Muscle of back (tissue), 13 donors: ENCODE measurements around the gene KDM1A. TPM values are rescaled to one million over a fixed set of nuclear protein-coding genes. Genes with fewer than 3 reads are reported as not detected.
"Not testable (repeated sequence)": the region's sequence is repeated elsewhere in the genome, so short reads cannot be mapped to it uniquely, and the experiment has no call there.

Source experiments
- DNase-seq, 3 donors: peaks; one replicate each; pipeline versions ENCODE4 v3.0.0 to v3.0.0-alpha.2; 2013
- long read RNA-seq, 9 donors: transcript quantifications; one replicate each; lab custom pipeline, GENCODE V29; 2026
- polyA plus RNA-seq, 10 donors: library from polyadenylated mRNA; unstranded; fragments of 120-200 nt; gene quantifications; one replicate each; pipeline ENCODE4 v1.2.1, GENCODE V29; 2013; ENCODE audit not compliant: insufficient read length in 10 of 10

Gene KDM1A
- 10 to 100 TPM; 65.7 to 89.1 (median 70.3) TPM for polyA plus RNA-seq
- long read RNA-seq, donor 1, transcript KDM1A-206 (1 exons, 2,810 nt) = major isoform, 6 of 26 reads
- long read RNA-seq, donor 1, partial matches to known transcripts = 19 of 26 reads
- long read RNA-seq, donor 1, other reads (novel, unspliced or antisense) = 0 of 26 reads
- long read RNA-seq, donor 2, transcript KDM1A-206 (1 exons, 2,810 nt) = minor isoform, 7 of 28 reads
- long read RNA-seq, donor 2, transcript KDM1A-201 (19 exons, 3,033 nt) = major isoform, 9 of 28 reads
- long read RNA-seq, donor 2, partial matches to known transcripts = 12 of 28 reads
- long read RNA-seq, donor 2, other reads (novel, unspliced or antisense) = 0 of 28 reads
- long read RNA-seq, donor 3, partial matches to known transcripts = 0 of 2 reads
- long read RNA-seq, donor 3, other reads (novel, unspliced or antisense) = 0 of 2 reads
- long read RNA-seq, donor 4, transcript KDM1A-206 (1 exons, 2,810 nt) = major isoform, 8 of 26 reads
- long read RNA-seq, donor 4, partial matches to known transcripts = 15 of 26 reads
- long read RNA-seq, donor 4, other reads (novel, unspliced or antisense) = 0 of 26 reads
- long read RNA-seq, donor 5, transcript KDM1A-206 (1 exons, 2,810 nt) = major isoform, 12 of 44 reads
- long read RNA-seq, donor 5, partial matches to known transcripts = 28 of 44 reads
- long read RNA-seq, donor 5, other reads (novel, unspliced or antisense) = 0 of 44 reads
- long read RNA-seq, donor 6, transcript KDM1A-201 (19 exons, 3,033 nt) = minor isoform, 8 of 57 reads
- long read RNA-seq, donor 6, transcript KDM1A-206 (1 exons, 2,810 nt) = major isoform, 15 of 57 reads
- long read RNA-seq, donor 6, partial matches to known transcripts = 34 of 57 reads
- long read RNA-seq, donor 6, other reads (novel, unspliced or antisense) = 0 of 57 reads
- long read RNA-seq, donor 7, transcript KDM1A-201 (19 exons, 3,033 nt) = minor isoform, 6 of 44 reads
- long read RNA-seq, donor 7, transcript KDM1A-206 (1 exons, 2,810 nt) = major isoform, 14 of 44 reads
- long read RNA-seq, donor 7, partial matches to known transcripts = 19 of 44 reads
- long read RNA-seq, donor 7, other reads (novel, unspliced or antisense) = 5 of 44 reads
- long read RNA-seq, donor 8, transcript KDM1A-206 (1 exons, 2,810 nt) = major isoform, 5 of 20 reads
- long read RNA-seq, donor 8, partial matches to known transcripts = 12 of 20 reads
- long read RNA-seq, donor 8, other reads (novel, unspliced or antisense) = 0 of 20 reads
- long read RNA-seq, donor 9 = 0 reads

DNA sequence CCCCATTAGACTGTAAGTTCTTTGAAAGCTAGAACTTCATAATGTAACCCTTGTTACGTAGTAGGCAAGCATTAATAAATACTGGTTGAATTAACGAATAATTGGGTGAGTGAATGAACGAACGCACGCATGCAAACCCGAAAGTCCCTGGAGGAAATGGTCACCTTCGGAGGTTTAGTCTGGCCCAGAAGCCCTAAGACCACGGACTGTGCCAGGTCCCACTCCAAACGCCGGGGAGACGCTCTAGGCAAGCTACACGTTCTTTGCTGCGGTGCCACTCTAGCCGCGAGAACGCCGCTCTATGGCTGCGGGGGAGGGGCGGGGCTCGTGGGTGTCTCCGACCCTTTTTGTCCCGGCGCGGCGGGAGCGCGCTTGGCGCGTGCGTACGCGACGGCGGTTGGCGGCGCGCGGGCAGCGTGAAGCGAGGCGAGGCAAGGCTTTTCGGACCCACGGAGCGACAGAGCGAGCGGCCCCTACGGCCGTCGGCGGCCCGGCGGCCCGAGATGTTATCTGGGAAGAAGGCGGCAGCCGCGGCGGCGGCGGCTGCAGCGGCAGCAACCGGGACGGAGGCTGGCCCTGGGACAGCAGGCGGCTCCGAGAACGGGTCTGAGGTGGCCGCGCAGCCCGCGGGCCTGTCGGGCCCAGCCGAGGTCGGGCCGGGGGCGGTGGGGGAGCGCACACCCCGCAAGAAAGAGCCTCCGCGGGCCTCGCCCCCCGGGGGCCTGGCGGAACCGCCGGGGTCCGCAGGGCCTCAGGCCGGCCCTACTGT lies at the start of gene KDM1A:
Gene KDM1A (plus strand): TSS at position 375 of the 769 bp plus-strand sequence. CDS start 129 bp downstream, at position 504.
- peak; percentile 97 to 99 (median 98) for DNase-seq

DNA sequence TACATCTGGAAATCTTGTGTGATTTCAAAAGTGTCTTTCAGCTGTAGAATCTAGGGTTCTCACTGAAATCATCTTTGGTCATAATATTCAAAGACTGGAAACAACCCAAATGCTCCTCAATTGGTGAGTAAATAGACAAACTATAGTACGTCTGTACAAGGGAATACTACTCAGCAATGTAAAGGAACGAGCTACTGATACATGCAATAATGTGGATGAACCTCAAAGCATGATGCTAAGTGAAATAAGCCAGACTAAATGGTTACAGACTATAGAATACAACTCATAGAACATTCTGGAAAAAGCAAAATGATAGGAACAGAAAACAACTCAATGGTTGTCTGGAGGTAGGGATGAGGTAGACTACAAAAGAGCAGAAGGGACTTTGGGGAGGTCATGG lies 49.2 kb upstream of the KDM1A start:
- DNase-seq = no peak

DNA sequence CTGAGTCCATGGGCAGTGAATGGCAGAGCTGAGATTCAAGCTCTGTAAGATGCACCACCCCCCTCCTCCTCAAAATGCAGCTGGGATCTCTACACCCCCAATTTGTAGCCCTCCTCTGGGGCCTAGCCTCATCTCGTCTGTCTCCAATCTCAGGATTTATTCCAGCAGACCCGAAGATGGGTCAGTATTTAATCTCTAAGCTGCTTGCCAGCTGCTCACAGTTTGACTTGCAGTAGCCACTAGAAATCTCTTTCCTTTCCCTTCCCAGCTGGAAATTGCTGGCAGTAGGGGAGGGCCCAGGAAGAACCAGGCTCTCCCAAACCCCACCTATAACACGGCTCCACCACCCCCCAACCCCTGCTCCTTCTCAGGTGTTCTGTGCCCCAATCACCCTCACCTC lies 48.1 kb upstream of the KDM1A start:
- DNase-seq = no peak

DNA sequence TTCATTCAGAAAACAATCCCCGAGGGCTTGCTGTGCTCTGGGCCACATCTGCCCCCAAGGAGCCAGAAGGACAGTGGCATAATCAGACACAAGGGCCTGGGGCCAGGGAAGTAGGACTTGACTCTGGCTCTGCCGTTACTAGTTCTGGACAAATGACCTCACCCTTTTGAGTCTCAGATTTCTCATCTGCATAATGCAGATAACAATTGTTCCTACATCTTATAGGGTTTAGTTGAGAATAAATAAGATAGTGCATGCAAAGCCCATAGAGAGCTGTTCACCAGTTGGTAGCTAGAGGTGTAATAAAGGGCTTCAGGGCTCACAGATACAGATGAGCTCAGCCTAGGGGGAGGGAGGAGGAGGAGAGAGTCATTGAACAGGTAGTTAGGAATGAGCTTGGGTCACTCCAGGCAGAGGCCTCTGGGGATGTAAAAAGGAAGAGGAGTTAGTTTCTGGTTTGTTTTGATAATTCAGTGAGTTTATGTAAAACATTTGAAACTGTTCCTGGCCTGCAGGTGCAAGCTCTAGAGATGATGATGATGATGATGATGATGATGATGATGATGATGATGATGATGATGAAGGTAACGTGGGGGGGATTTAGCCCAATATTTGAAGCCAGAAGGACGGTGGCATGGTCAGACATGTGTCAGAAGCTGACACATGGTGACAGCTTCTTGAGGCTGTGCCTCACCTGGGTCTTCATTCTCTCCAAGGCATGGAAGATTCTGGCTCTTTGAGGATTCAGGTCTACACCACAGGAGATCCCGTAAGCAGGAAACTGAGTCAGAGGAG lies 47.5 kb upstream of the KDM1A start:
- DNase-seq = no peak

DNA sequence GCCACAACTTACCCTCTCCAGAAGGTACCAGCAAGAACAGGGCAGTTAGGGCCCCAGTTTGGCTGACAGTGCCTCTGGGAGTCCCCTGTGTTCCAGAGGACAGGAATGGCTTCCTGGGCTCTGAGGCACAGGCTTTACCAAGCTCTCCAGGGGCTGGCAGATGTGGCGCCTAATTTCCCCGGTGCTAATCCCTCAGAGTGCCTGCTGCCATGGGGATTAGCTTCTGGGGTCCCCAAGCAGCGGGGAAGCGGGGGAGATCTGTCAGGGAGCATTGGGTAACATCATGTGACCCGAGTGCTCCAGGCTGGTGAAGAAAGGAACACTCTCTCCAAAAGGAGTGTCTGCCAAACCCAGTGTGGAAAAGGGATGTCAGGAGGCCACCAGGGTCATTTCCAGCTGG lies 46.5 kb upstream of the KDM1A start, which contains the start of gene LACTBL1:
Gene LACTBL1 (minus strand): TSS at position 107 of the 400 bp plus-strand sequence. CDS start 550 bp downstream, outside the sequence.
- DNase-seq = no peak

DNA sequence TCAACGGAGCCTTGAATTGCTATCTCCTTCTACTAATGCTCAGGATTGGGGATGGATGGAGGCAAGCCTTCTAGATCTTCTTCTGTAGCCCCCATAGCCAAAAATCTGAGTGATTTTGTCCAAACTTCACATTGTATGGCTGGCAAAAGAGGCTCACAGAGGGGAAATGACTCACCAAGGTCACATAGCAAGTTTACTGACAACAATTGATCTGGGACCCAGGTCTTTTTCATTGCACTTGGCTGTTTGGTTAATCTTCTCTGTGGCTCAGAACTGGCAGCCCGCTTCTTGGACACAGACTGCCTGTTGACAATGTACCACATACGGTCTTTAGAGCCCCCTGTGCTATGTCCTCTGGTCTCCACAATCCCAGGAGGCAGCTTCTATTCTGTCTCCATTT lies 43.6 kb upstream of the KDM1A start:
- DNase-seq = no peak

DNA sequence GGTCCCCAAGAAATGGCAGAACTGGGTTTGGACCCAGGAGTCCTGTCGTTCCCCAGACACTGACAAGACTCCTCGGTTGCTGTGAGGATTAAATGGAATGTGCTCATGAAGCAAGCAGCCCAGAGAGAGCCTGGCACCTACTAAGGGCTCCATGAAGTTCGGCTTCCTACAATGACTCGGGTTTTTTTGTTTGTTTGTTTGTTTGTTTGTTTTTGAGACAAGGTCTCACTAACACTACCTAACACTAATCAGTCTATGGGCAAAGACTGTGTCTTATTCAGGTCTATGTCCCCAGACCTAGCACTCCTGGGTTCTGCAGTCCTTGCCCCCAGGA lies 43.2 kb upstream of the KDM1A start:
- no peak for DNase-seq

DNA sequence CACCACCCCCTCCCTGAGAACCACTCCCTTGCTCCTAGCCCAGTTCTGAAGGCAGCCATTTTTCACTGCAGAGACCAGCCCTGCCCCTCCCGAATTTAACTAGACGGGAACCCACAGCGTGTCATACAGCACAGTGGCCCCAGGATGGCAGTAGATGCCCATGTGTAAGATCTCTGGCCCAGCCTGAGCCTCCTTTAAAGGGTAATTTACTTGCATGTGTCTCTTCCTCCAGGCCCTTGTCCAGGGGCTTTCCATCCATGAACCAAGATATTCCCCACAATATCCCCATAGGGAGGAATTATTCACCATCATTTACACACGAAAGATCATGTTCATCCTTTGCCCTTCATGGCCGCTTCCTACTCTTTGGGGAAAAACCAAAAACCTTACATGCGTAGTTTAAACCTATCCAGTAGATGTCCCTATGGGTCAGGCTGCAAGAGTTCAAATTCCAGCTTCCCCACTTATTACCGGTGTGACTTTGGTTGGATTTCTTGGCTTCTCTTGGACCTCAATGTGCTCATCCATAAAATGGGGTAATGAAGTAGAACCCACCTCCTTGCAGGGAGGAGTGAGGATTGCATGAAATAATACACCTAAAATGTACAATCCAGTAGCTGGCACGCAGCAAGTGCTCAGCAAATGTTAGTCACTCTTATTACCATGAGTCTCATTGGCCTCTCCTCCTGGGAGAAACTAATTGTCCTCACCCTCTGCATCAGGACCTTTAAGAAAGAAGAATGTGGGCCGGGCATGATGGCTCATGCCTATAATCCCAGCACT lies 42.6 kb upstream of the KDM1A start:
- DNase-seq = peak; percentile 41 to 59 (median 50)

DNA sequence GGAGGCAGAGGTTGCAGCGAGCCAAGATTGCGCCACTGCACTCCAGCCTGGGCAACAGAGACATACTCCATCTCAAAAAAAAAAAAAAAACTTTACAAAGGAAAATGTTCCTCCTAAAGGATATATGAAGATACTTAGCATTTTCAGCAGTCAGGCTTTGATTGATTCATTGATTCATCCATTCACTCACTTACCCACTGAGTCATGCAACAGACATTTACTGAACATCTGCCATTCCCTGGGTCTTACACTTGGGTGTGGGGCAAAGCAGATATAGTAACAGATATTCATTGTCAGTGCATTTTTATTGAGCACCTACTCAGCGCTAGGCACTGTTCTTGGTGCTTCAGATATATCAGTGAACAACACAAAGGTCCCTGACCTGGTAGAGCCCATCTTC lies 41.0 kb upstream of the KDM1A start:
- peak in 1 of 3 donors; percentile 33 for DNase-seq

DNA sequence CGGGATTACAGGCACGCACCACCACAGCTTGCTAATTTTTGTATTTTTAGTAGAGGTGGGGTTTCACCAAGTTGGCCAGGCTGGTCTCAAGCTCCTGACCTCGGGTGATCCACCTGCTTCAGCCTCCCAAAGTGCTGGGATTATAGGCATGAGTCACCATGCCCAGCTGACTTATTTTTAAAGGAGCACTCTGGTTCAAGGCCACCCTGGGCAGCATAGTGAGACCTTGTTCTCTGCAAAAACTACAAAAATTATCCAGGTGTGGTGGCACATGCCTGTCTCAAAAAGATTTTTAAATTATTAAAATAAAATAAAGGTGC lies 38.8 kb upstream of the KDM1A start:
- not testable (repeated sequence) for DNase-seq

DNA sequence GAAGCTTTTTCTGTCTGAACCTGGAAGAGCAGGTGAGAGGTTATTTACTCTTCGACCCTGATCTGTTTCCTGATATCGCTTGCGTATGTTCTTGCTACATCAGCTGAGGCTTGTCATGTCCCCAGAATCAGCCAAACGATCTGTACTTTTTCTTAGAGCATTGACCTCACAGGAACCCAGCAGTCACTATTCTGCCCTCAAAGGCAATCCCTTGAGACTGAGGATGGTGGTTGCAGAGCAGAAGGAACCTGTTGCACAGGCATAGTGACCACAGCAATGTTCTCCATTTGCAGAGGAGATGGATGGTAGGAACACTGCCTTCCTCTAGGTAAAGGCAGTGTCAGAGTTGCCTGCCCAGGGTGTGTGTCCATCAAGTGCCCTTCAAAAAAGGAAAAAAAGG lies 35.3 kb upstream of the KDM1A start:
- no peak for DNase-seq

DNA sequence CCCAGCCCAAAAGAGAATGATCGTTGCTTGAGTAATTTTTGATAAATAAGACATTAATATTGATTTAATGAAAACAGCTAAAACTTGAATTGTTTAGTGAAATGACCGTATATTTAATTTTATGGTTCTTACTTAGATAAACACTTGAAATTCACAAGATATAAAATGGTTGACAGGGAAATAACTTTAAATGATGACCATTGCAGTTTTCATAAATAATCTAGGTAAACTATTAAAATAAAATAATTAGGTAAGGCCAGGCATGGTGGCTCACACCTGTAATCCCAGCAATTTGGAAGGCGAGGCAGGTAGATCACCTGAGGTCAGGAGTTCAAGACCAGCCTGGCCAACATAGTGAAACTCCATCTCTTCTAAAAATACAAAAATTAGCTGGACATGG lies 26.9 kb upstream of the KDM1A start:
- DNase-seq = not testable (repeated sequence)

DNA sequence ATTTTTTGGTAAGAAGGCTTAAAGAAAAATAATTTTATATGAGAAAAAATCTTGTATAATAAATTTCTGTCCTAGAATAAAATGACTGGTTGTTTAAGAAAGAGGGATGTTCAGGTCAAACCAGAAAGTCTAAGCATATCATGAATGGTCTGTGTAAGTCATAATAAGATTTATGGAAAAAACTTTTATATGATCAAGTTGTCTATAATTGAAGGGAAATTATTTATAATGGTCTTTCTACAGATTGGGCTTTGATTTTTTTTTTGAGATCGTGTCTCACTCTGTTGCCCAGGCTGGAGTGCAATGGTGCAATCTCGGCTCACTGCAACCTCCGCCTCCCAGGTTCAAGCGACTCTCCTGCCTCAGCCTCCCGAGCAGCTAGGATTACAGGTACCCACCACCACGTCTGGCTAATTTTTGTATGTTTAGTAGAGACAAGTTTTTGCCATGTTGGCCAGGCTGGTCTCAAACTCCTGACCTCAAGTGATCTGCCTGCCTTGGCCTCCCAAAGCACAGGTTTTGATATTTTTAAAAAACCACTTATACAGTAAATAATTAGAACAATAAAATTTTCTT lies 26.0 kb upstream of the KDM1A start:
- DNase-seq = not testable (repeated sequence)

DNA sequence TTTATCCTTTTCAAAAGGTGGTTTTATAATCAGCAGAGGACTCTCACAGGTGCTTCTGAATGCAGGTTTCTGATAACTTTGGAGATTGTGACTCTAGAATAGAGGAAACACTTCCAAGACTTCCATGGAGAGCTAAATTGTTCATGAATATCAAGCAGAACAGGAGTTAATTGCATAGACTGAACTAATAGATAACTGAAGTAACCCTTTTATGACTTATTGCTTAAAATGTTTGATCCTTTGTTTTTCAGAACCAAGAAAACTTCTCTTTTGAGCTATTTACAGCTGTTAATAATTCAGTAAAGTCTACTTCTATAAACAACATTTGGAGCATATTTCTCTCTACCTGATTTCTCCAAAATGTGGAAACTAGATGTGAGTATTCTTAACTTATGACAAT lies 23.5 kb upstream of the KDM1A start:
- DNase-seq = no peak

DNA sequence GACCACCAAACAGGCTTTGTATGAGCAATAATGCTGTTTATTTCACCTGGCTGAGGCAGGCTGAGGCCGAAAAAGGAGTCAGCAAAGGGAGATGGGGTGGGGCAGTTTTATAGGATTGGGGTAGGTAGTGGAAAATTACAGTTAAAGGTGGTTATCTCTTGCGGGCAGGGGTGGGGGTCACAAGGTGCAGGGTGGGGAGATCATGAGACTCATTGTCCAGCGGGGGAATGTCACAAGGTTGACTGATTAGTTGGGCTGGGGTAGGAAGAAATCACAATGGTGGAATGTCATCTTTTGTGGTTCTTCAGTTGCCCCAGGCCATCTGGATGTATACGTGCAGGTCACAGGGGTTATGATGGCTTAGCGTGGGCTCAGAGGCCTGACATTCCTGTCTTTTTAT lies 21.7 kb upstream of the KDM1A start:
- not testable (repeated sequence) for DNase-seq

DNA sequence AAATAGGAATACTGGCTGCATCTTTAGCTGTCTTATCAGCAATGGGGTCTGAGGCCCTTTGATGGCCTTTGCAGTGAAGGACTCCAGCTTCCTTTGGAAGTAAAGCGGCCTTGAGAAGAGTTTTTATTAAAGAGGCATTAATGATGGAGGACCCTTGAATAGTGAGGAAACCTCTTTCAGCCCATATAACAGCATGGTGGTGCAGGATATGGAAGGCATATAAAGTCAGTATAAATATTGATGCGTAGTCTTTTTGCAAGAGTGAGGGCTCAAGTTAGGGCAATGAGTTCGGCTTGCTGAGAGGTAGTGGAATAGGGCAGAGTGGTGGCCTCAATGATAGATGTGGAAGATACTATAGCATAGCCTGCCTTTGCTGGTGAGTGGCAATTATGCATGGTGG lies 19.1 kb upstream of the KDM1A start:
- not testable (repeated sequence) for DNase-seq

DNA sequence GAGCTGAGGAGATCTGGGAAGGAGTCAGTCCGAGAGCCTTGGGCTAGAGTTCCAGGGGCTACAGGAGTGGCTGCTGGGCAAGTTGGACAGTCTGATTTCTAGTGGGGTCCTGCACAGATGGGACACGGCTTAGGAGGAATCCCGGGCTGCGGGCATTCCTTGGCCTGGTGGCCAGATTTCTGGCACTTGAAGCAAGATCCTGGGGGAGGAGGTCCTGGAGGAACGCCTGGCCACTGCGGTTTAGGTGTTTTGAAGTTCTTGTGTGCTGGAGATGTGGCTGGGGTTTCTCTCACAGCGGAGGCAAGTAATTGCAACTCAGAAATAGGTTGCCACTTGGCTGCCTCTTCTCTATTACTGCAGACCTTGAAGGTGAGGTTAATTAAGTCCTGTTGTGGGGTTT lies 17.1 kb upstream of the KDM1A start:
- not testable (repeated sequence) for DNase-seq

DNA sequence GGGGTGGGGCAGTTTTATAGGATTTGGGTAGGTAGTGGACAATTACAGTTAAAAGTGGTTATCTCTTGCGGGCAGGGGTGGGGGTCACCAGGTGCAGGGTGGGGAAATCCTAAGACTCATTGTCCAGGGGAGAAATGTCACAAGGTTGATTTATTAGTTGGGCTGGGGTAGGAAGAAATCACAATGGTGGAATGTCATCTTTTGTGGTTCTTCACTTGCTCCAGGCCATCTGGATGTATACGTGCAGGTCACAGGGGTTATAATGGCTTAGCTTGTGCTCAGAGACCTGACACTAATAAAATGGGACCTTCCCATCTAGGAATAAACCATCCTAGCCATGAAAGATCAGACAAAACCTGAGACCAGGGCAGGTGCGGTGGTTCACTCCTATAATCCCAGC lies 15.2 kb upstream of the KDM1A start:
- no peak for DNase-seq

DNA sequence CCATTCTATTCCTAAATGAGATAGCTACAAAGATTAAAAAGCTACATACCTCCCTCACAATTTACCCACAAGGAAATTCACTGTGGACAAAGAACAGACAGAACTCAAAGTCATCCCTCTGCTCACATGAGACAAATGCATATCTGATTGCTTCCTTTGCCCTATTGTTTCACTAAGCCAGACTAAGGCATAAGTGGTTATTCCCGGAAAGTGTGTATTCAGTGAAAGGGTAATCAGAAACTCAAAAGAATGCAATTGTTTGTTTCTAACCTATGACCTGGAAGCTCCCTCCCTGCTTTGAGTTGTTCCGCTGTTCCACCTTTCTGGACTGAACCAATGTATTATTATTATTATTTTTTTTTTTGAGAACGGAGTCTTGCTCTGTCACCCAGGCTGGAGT lies 14.5 kb upstream of the KDM1A start:
- DNase-seq = not testable (repeated sequence)
